Caco-2 (cell line): ENCODE results near the gene HDGFL3. TPM values are rescaled to one million over a fixed set of nuclear protein-coding genes. Genes with fewer than 3 reads are reported as not detected.

Experiments used
- BruUV-seq: library from RNA; stranded (reverse); fragments of 400-500 nt; replicated peaks from 2 replicates; lab custom pipeline; 2021; lab: Mats Ljungman, UMichigan
- CTCF ChIA-PET: fragments of 300-600 bp; sonication (Branson Sonifier 250); formaldehyde crosslinking; loops from one replicate; lab custom pipeline; 2022; ENCODE audit warnings: antibody characterized with exemption; lab: Charles Lee
- POLR2A ChIA-PET: fragments of 300-600 bp; sonication (Branson Sonifier 250); formaldehyde crosslinking; loops from one replicate; lab custom pipeline; 2022; ENCODE audit warnings: antibody characterized with exemption; lab: Charles Lee
- DNase-seq, 2 experiments: peaks; one replicate each; pipeline versions ENCODE4 v3.0.0 to v3.0.0-alpha.2; 2020 to 2022
- H3K27me3 ChIP-seq: replicated peaks from 2 replicates; pipeline ENCODE4 v1.6.0; 2011; ENCODE audit warnings: low read length; ENCODE audit not compliant: control insufficient read depth, insufficient read depth
- H3K36me3 ChIP-seq: 2 replicates; pipeline ENCODE4 v1.5.1; 2011; ENCODE audit warnings: low read length; ENCODE audit not compliant: control insufficient read depth, insufficient read depth
- H3K4me1 ChIP-seq: fragments of 250-450 bp; sonication (Bioruptor Pico); 2 replicates; pipeline ENCODE4 v1.5.1; 2020; ENCODE audit warnings: mild to moderate bottlenecking
- H3K4me3 ChIP-seq: 2 replicates; pipeline ENCODE4 v1.5.1; 2011; ENCODE audit warnings: low read depth, mild to moderate bottlenecking, control low read depth, low read length
- H3K9me3 ChIP-seq: fragments of 250-450 bp; sonication (Bioruptor Pico); 2 replicates; pipeline ENCODE4 v1.5.1; 2020; ENCODE audit warnings: mild to moderate bottlenecking, moderate library complexity
- H3K27ac Mint-ChIP-seq: one replicate; pipeline ENCODE4 v1.8.0; 2022; ENCODE audit warnings: mixed read lengths; ENCODE audit not compliant: unreplicated experiment
- H3K27me3 Mint-ChIP-seq: one replicate; pipeline ENCODE4 v1.8.0; 2022; ENCODE audit warnings: mixed read lengths; ENCODE audit not compliant: insufficient read depth, unreplicated experiment
- H3K36me3 Mint-ChIP-seq: one replicate; pipeline ENCODE4 v1.8.0; 2022; ENCODE audit warnings: mild to moderate bottlenecking, mixed read lengths; ENCODE audit not compliant: insufficient read depth, unreplicated experiment
- H3K4me1 Mint-ChIP-seq: one replicate; pipeline ENCODE4 v1.8.0; 2022; ENCODE audit warnings: low read depth, mixed read lengths; ENCODE audit not compliant: unreplicated experiment
- H3K4me3 Mint-ChIP-seq: one replicate; pipeline ENCODE4 v1.8.0; 2022; ENCODE audit warnings: mild to moderate bottlenecking, moderate library complexity, mixed read lengths; ENCODE audit not compliant: unreplicated experiment
- H3K9me3 Mint-ChIP-seq: one replicate; pipeline ENCODE4 v1.8.0; 2022; ENCODE audit warnings: mixed read lengths; ENCODE audit not compliant: unreplicated experiment
- intact Hi-C: fragments of 100-400 bp; cut with micrococcal nuclease; formaldehyde crosslinking; loops from one replicate; pipeline ENCODE4 v1.10.0; 2022; ENCODE audit not compliant: unreplicated experiment
- total RNA-seq: library from RNA; stranded (reverse); gene quantifications from 2 replicates; pipeline ENCODE4 v1.2.3, GENCODE V29; 2022
- TF ChIP-seq, protein P1 (sequence below), 2 experiments: fragments of 200-600 bp in 1 of 2; IDR thresholded peaks; 1 replicate in 1 of 2; 2 replicates in 1 of 2; pipeline versions ENCODE4 v1.5.1 to v1.8.0; 2011 to 2022; ENCODE audit warnings: antibody characterized with exemption in 1 of 2, control low read depth in 1 of 2, inconsistent platforms in 1 of 2, low read depth in 1 of 2, low read length in 1 of 2, mild to moderate bottlenecking in 1 of 2, moderate library complexity in 1 of 2; ENCODE audit not compliant: insufficient read depth in 1 of 2, severe bottlenecking in 1 of 2, unreplicated experiment in 1 of 2

The HDGFL3 gene
- total RNA-seq, 1 experiment from 2014 or later = 22.9 TPM

GRCh38 chr15:83123529-83123928, 84.1 kb downstream of the HDGFL3 start:
- Histone ChIP-seq H3K9me3 (no peaks in the 10 kb centered on the region), H3K27me3 (no peaks in the 10 kb centered on the region), H3K36me3 (no peaks in the 10 kb centered on the region), H3K4me3 (no peak overlapping the region), H3K4me1 (no peaks in the 10 kb centered on the region)
- TF ChIP-seq, protein P1, sequence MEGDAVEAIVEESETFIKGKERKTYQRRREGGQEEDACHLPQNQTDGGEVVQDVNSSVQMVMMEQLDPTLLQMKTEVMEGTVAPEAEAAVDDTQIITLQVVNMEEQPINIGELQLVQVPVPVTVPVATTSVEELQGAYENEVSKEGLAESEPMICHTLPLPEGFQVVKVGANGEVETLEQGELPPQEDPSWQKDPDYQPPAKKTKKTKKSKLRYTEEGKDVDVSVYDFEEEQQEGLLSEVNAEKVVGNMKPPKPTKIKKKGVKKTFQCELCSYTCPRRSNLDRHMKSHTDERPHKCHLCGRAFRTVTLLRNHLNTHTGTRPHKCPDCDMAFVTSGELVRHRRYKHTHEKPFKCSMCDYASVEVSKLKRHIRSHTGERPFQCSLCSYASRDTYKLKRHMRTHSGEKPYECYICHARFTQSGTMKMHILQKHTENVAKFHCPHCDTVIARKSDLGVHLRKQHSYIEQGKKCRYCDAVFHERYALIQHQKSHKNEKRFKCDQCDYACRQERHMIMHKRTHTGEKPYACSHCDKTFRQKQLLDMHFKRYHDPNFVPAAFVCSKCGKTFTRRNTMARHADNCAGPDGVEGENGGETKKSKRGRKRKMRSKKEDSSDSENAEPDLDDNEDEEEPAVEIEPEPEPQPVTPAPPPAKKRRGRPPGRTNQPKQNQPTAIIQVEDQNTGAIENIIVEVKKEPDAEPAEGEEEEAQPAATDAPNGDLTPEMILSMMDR (IDR thresholded peaks at IDR 0.05; ENCODE audit: insufficient read depth in 1 of 2, low read depth in 1 of 2, low read length in 1 of 2, severe bottlenecking in 1 of 2, unreplicated experiment in 1 of 2) = no peak
- no peaks in the 10 kb centered on the region for H3K4me1 Mint-ChIP-seq
- POLR2A ChIA-PET = no interaction called here
- no peaks in the 10 kb centered on the region for H3K36me3 Mint-ChIP-seq
- H3K9me3 Mint-ChIP-seq = no peaks in the 10 kb centered on the region
- no peak overlapping the region for H3K27ac Mint-ChIP-seq
- H3K4me3 Mint-ChIP-seq = no peak overlapping the region
- intact Hi-C loops = no loop called here
- CTCF ChIA-PET = no interaction called here
- DNase-seq = no peak
- H3K27me3 Mint-ChIP-seq = no peaks in the 10 kb centered on the region
- BruUV-seq = no TSS peak

- Mint-ChIP-seq H3K27me3 (no peaks in the 10 kb centered on the region), H3K36me3 (no peaks in the 10 kb centered on the region), H3K27ac (no peak overlapping the region), H3K4me1 (no peaks in the 10 kb centered on the region), H3K9me3 (no peaks in the 10 kb centered on the region), H3K4me3 (no peak overlapping the region)
- Histone ChIP-seq H3K9me3 (no peaks in the 10 kb centered on the region), H3K36me3 (no peaks in the 10 kb centered on the region), H3K4me3 (no peak overlapping the region), H3K27me3 (no peaks in the 10 kb centered on the region), H3K4me1 (no peaks in the 10 kb centered on the region)
- intact Hi-C loops = no loop called here
- ChIA-PET CTCF (no interaction called here), POLR2A (no interaction called here)
- BruUV-seq = no TSS peak
- TF ChIP-seq, protein P1 (IDR thresholded peaks at IDR 0.05; ENCODE audit: insufficient read depth in 1 of 2, low read depth in 1 of 2, low read length in 1 of 2, severe bottlenecking in 1 of 2, unreplicated experiment in 1 of 2) = no peak
- no peak for DNase-seq
These were observed 87.5 kb downstream of the HDGFL3 start for GRCh38 chr15:83119968-83120581.

DNA sequence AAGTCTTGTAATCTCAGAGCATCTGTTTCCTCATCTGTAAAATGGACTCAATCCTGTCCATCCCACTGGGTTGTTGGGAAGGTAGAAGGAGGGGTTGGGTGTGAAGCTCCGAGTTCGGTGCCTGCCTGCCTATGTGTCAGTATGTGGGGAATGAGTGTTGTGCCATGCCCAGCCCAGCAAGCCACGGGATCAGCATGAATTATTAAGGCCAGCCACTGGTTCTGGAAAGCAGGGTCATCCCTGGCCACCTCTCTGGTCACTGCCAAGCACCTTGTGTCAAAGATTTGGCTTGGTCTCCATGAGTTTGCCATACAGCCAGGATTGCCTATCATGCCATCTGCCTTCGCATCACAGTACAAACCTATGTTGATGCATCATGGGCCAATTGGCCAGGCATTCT, 88.7 kb downstream of the HDGFL3 start:
- Histone ChIP-seq H3K4me1 (no peaks in the 10 kb centered on the region), H3K4me3 (no peak overlapping the region), H3K9me3 (no peaks in the 10 kb centered on the region), H3K27me3 (no peaks in the 10 kb centered on the region), H3K36me3 (no peaks in the 10 kb centered on the region)
- BruUV-seq = no TSS peak
- Mint-ChIP-seq H3K27ac (no peak overlapping the region), H3K36me3 (no peaks in the 10 kb centered on the region), H3K4me3 (no peak overlapping the region), H3K4me1 (no peaks in the 10 kb centered on the region), H3K9me3 (no peaks in the 10 kb centered on the region), H3K27me3 (no peaks in the 10 kb centered on the region)
- TF ChIP-seq, protein P1 (IDR thresholded peaks at IDR 0.05; ENCODE audit: insufficient read depth in 1 of 2, low read depth in 1 of 2, low read length in 1 of 2, severe bottlenecking in 1 of 2, unreplicated experiment in 1 of 2) = no peak
- intact Hi-C loops = no loop called here
- CTCF ChIA-PET = no interaction called here
- POLR2A ChIA-PET = no interaction called here
- no peak for DNase-seq
